ENCODE data around the gene SSBP3. TPM values are rescaled to one million over a fixed set of nuclear protein-coding genes. Genes with fewer than 3 reads are reported as not detected.

SSBP3 gene
- total and polyA plus RNA-seq, 2 of the 13 experiments (the other 11 are each of a cell fraction or from before 2014, with no cell fraction given), result 8.5 to 17.6 TPM

- TF ChIP-seq, protein P1, sequence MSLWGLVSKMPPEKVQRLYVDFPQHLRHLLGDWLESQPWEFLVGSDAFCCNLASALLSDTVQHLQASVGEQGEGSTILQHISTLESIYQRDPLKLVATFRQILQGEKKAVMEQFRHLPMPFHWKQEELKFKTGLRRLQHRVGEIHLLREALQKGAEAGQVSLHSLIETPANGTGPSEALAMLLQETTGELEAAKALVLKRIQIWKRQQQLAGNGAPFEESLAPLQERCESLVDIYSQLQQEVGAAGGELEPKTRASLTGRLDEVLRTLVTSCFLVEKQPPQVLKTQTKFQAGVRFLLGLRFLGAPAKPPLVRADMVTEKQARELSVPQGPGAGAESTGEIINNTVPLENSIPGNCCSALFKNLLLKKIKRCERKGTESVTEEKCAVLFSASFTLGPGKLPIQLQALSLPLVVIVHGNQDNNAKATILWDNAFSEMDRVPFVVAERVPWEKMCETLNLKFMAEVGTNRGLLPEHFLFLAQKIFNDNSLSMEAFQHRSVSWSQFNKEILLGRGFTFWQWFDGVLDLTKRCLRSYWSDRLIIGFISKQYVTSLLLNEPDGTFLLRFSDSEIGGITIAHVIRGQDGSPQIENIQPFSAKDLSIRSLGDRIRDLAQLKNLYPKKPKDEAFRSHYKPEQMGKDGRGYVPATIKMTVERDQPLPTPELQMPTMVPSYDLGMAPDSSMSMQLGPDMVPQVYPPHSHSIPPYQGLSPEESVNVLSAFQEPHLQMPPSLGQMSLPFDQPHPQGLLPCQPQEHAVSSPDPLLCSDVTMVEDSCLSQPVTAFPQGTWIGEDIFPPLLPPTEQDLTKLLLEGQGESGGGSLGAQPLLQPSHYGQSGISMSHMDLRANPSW (CRISPR knock-in tag; IDR thresholded peaks at IDR 0.05; ENCODE audit: borderline replicate concordance), result no peak
- no peak for TF ChIP-seq ZNF788 (CRISPR knock-in tag; IDR thresholded peaks at IDR 0.05; ENCODE audit: borderline replicate concordance)
- TF ChIP-seq STAG1 (CRISPR knock-in tag; IDR thresholded peaks at IDR 0.05), result peak; percentile 68
- no peak for TF ChIP-seq IRF2 (CRISPR knock-in tag; IDR thresholded peaks at IDR 0.05)
- no peak for TF ChIP-seq HMG20B (CRISPR knock-in tag; conservative IDR thresholded peaks at IDR 0.05)
- peak; percentile 46; the same call in 1 of the 2 replicates for TF ChIP-seq ZFX (CRISPR knock-in tag; IDR thresholded peaks at IDR 0.05; ENCODE audit: low read depth)
- TF ChIP-seq, protein P2, sequence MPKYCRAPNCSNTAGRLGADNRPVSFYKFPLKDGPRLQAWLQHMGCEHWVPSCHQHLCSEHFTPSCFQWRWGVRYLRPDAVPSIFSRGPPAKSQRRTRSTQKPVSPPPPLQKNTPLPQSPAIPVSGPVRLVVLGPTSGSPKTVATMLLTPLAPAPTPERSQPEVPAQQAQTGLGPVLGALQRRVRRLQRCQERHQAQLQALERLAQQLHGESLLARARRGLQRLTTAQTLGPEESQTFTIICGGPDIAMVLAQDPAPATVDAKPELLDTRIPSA (CRISPR knock-in tag; IDR thresholded peaks at IDR 0.05; ENCODE audit: borderline replicate concordance), result 0 out of 2 replicates have a peak, but pooled peaks have one; percentile 30
- no peak for TF ChIP-seq ZNF256 (CRISPR knock-in tag; conservative IDR thresholded peaks at IDR 0.05)
Measured at GRCh38 chr1:54323324-54323739, 82.9 kb downstream of the SSBP3 start (continued).

DNA sequence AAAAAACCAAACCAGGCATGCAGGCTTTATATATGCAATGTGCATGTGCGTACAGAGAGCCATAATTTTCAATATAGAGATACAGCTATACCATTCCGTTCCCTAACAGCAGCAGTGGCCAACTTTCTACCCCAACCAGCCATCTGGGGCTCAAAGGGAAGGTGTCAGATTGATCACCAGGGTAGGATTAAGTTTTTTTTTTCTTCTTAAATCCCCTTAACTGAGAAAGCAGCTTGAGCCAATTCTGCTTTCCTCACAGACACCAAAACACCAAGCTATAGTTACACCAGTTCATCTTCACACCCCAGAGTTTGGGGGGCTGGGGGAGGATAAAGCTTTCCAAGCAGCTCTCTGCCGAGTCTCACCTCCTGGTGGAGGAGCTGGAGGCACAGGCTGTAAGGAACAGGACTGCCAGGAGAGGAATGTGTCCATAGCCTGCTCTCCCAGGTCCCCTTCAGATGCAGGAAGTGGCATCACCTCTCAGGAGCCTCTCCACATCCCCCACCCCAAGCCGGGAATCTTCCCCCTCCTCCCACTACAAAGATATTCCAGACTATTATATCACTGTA lies 87.9 kb downstream of the SSBP3 start:
- Histone ChIP-seq H2AFZ (ENCODE audit: low read length) (no peak overlapping the region), H3K79me2 (ENCODE audit: insufficient read depth, low read length) (peaks cover 13% of the 10 kb centered on the region), H3K27ac (ENCODE audit: extremely low read length, insufficient read depth, low read length) (no peak overlapping the region), H3K4me2 (ENCODE audit: low read depth, low read length) (no peak overlapping the region), H3K9ac (ENCODE audit: insufficient read depth, low read depth, low read length) (no peak overlapping the region), H3K9me3 (ENCODE audit: low read length) (no peaks in the 10 kb centered on the region), H3K36me3 (replicated peaks in 1 of 2; ENCODE audit: control insufficient read depth in 1 of 2, insufficient read depth in 2 of 2, low read length in 2 of 2) (0 out of 5 replicates have a peak, but pooled peaks cover 0 to 2% of the 10 kb centered on the region in 2 experiments), H3K4me3 (replicated peaks in 1 of 3; ENCODE audit: insufficient read depth in 1 of 3, low read depth in 2 of 3, low read length in 3 of 3) (no peak overlapping the region), H3K27me3 (ENCODE audit: control insufficient read depth in 1 of 2, insufficient read depth in 2 of 2, low read length in 2 of 2) (no peaks in the 10 kb centered on the region), H3K4me1 (ENCODE audit: insufficient read depth, low read length) (peaks cover 20% of the 10 kb centered on the region), H4K20me1 (ENCODE audit: insufficient read depth, low read length) (no peaks in the 10 kb centered on the region)
- ChIA-PET POLR2A (no interaction called here), CTCF (ENCODE audit: low intra/inter-chr PET ratio, low total read pairs) (no interaction called here)
- ATAC-seq (no peak), FAIRE-seq (no peak), DNase-seq (ENCODE audit: low spot score) (no peak)
- 98% methylated on average over 4 of the region's 4 CpGs for WGBS (ENCODE audit: low lambda C conversion rate)
- BruUV-seq (replicated peaks), result no TSS peak
- in situ Hi-C loops (cut with HindIII; ENCODE audit: extremely low pct_ligation_motif_present, low pct_unique_long_range_greater_than_20kb) (loop anchor here (10.0 kb wide), 1 partner anchor 166 kb away; no protein-coding TSS in a partner anchor), intact Hi-C loops (cut with micrococcal nuclease; ENCODE audit: unreplicated experiment) (no loop called here)
- TF ChIP-seq, protein P3, sequence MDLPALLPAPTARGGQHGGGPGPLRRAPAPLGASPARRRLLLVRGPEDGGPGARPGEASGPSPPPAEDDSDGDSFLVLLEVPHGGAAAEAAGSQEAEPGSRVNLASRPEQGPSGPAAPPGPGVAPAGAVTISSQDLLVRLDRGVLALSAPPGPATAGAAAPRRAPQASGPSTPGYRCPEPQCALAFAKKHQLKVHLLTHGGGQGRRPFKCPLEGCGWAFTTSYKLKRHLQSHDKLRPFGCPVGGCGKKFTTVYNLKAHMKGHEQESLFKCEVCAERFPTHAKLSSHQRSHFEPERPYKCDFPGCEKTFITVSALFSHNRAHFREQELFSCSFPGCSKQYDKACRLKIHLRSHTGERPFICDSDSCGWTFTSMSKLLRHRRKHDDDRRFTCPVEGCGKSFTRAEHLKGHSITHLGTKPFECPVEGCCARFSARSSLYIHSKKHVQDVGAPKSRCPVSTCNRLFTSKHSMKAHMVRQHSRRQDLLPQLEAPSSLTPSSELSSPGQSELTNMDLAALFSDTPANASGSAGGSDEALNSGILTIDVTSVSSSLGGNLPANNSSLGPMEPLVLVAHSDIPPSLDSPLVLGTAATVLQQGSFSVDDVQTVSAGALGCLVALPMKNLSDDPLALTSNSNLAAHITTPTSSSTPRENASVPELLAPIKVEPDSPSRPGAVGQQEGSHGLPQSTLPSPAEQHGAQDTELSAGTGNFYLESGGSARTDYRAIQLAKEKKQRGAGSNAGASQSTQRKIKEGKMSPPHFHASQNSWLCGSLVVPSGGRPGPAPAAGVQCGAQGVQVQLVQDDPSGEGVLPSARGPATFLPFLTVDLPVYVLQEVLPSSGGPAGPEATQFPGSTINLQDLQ (CRISPR knock-in tag; IDR thresholded peaks at IDR 0.05), result no peak
- TF ChIP-seq SRSF9 (IDR thresholded peaks at IDR 0.05; ENCODE audit: borderline replicate concordance, insufficient read depth, low read depth, low read length, poor library complexity, severe bottlenecking), result no peak
- TF ChIP-seq ZNF781 (CRISPR knock-in tag; IDR thresholded peaks at IDR 0.05; ENCODE audit: borderline replicate concordance, not compliant biosample characterization), result no peak
- no peak for TF ChIP-seq PAF1 (CRISPR knock-in tag; IDR thresholded peaks at IDR 0.05)
- no peak for TF ChIP-seq ZNF761 (CRISPR knock-in tag; conservative IDR thresholded peaks at IDR 0.05)
- TF ChIP-seq, protein P4, sequence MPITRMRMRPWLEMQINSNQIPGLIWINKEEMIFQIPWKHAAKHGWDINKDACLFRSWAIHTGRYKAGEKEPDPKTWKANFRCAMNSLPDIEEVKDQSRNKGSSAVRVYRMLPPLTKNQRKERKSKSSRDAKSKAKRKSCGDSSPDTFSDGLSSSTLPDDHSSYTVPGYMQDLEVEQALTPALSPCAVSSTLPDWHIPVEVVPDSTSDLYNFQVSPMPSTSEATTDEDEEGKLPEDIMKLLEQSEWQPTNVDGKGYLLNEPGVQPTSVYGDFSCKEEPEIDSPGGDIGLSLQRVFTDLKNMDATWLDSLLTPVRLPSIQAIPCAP (CRISPR knock-in tag; IDR thresholded peaks at IDR 0.05; ENCODE audit: low read depth), result no peak
- TF ChIP-seq, protein P5, sequence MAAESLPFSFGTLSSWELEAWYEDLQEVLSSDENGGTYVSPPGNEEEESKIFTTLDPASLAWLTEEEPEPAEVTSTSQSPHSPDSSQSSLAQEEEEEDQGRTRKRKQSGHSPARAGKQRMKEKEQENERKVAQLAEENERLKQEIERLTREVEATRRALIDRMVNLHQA (CRISPR knock-in tag; IDR thresholded peaks at IDR 0.05), result no peak
